Kidney (tissue), 14 donors: Measurements from ENCODE around the gene KPNA3. TPM values are rescaled to one million over a fixed set of nuclear protein-coding genes. Genes with fewer than 3 reads are reported as not detected.

Experiments
- DNase-seq, 5 donors: peaks; one replicate each; pipeline ENCODE4 v3.0.0-alpha.2; 2013 to 2020
- FAIRE-seq: peaks from 2 replicates; lab custom pipeline; 2012; peaks lifted over from hg19 to GRCh38; lab: Jason Lieb, UNC
- H3K27ac ChIP-seq, 2 donors: one replicate each; pipeline ENCODE4 v1.7.0; 2013; ENCODE audit warnings: low read depth in 2 of 2, low read length in 2 of 2, inconsistent platforms in 1 of 2
- H3K27me3 ChIP-seq: one replicate; pipeline ENCODE4 v1.7.1; 2013; ENCODE audit warnings: low read length, inconsistent platforms; ENCODE audit not compliant: control insufficient read depth, insufficient read depth
- H3K36me3 ChIP-seq, 3 donors: one replicate each; pipeline versions ENCODE4 v1.7.0 to v1.7.1; 2013; ENCODE audit warnings: low read length in 3 of 3, control low read depth in 1 of 3, inconsistent platforms in 1 of 3; ENCODE audit not compliant: insufficient read depth in 3 of 3, control insufficient read depth in 2 of 3
- H3K4me1 ChIP-seq, 3 donors: one replicate each; pipeline versions ENCODE4 v1.7.0 to v1.7.1; 2013; ENCODE audit warnings: low read length in 3 of 3, inconsistent platforms in 1 of 3, low read depth in 1 of 3; ENCODE audit not compliant: control insufficient read depth in 2 of 3, insufficient read depth in 2 of 3
- H3K4me3 ChIP-seq, 3 donors: one replicate each; pipeline versions ENCODE4 v1.7.0 to v1.8.1; 2013; ENCODE audit warnings: low read length in 3 of 3, control low read depth in 1 of 3, inconsistent platforms in 1 of 3
- H3K9ac ChIP-seq, 3 donors: one replicate each; pipeline versions ENCODE4 v1.7.0 to v1.7.1; 2013; ENCODE audit warnings: low read length in 3 of 3, control low read depth in 1 of 3, inconsistent platforms in 1 of 3
- H3K9me3 ChIP-seq, 3 donors: one replicate each; pipeline versions ENCODE4 v1.7.0 to v1.7.1; 2013; ENCODE audit warnings: low read length in 3 of 3, control low read depth in 1 of 3, inconsistent platforms in 1 of 3; ENCODE audit not compliant: control insufficient read depth in 2 of 3, insufficient read depth in 1 of 3
- intact Hi-C: fragments of 100-400 bp; cut with DNase I; formaldehyde crosslinking; loops from one replicate; pipeline ENCODE4 v1.11.1; 2022
- polyA plus RNA-seq: library from polyadenylated mRNA; stranded (reverse); fragments of 350-450 nt; fragmentation: Illumina TruSeq; extraction: RNeasy Lipid Tissue Mini Kit (QIAGEN cat#74804); gene quantifications from one replicate; pipeline ENCODE4 v1.2.3, GENCODE V29; 2014; ENCODE audit warnings: low read depth, low replicate concordance; ENCODE audit not compliant: insufficient read depth
- total RNA-seq: library from RNA; stranded (reverse); fragmentation: NEBNext Ultra II Directional; extraction: Animal tissue kit (Norgen Biotek cat#: 25700); gene quantifications from one replicate; pipeline ENCODE4 v1.2.1, GENCODE V29; 2021
- TF ChIP-seq, protein P1 (sequence below): IDR thresholded peaks from 3 replicates; pipeline ENCODE4 v1.5.1; 2012; ENCODE audit warnings: mild to moderate bottlenecking, moderate library complexity, borderline replicate concordance; ENCODE audit not compliant: insufficient read depth; ENCODE audit errors: extremely low read depth
- donor health status: control.
- donor health status: control.
- donor health status: control.
- donor health status: control.
- donor health status: control.
- donor health status: DM: yes; HTN: yes; CAD: no.
- donor health status: Normal renal cell carcinoma (clear cell type).

Gene KPNA3
- total and polyA plus RNA-seq, 2 donors from 2014 or later, result 9.4 to 22.3 TPM

DNA sequence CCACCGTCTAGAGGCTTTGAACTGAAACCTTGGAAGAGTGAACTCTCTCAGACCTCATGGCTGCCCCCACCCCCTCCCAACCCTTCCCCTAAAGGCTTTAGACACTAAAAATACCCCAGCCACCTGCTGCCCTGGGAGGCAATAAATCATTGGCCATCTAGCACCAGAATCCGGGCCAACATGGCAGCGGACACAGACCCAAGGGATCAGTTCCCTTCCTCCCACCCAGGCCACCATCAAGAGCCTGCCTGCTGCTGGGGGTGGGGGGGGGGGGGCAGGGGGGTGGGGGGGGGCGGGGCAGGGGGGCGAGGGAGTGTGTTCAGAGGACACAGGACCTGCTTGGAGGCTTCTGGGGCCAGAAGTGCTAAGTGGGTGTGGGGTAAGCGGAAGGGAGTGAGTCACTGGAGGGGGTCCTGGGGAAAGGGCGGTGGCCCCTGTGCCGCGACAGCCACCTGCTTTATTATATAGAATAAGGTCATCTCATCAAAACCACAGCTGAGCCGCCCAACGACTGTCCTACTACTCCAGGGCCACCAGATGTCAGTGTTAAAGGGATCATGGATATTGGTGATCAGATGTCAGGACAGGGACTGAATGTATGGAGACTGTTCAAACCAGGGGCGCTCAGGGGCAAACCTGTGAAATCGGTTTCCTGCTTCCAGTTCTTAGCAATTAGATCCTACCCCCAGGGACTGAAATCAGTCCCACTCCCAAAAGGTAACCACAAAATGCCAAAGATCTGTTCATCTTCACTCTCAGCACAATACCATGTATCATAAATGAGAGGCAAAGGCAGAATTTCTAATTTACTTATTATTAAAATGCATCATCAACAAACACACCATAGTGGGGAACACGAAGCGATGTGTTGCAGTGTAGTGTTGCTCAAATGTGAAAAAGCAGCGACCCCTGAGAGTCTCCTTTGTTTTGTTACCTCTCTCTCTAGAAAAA, 139.9 kb downstream of the KPNA3 start:
- H3K9me3 ChIP-seq, result no peaks in the 10 kb centered on the region
- no peaks in the 10 kb centered on the region for H3K27me3 ChIP-seq
- no peaks in the 10 kb centered on the region for H3K4me1 ChIP-seq
- no peak overlapping the region for H3K27ac ChIP-seq
- H3K9ac ChIP-seq, result no peak overlapping the region
- no peak overlapping the region for H3K4me3 ChIP-seq
- DNase-seq (peak in 4 of 5 donors; percentile 38 to 60 (median 48)), FAIRE-seq (no peak)
- TF ChIP-seq, protein P1, sequence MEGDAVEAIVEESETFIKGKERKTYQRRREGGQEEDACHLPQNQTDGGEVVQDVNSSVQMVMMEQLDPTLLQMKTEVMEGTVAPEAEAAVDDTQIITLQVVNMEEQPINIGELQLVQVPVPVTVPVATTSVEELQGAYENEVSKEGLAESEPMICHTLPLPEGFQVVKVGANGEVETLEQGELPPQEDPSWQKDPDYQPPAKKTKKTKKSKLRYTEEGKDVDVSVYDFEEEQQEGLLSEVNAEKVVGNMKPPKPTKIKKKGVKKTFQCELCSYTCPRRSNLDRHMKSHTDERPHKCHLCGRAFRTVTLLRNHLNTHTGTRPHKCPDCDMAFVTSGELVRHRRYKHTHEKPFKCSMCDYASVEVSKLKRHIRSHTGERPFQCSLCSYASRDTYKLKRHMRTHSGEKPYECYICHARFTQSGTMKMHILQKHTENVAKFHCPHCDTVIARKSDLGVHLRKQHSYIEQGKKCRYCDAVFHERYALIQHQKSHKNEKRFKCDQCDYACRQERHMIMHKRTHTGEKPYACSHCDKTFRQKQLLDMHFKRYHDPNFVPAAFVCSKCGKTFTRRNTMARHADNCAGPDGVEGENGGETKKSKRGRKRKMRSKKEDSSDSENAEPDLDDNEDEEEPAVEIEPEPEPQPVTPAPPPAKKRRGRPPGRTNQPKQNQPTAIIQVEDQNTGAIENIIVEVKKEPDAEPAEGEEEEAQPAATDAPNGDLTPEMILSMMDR, result peak; percentile 33
- no peaks in the 10 kb centered on the region for H3K36me3 ChIP-seq
- intact Hi-C loops, result no loop called here

DNA sequence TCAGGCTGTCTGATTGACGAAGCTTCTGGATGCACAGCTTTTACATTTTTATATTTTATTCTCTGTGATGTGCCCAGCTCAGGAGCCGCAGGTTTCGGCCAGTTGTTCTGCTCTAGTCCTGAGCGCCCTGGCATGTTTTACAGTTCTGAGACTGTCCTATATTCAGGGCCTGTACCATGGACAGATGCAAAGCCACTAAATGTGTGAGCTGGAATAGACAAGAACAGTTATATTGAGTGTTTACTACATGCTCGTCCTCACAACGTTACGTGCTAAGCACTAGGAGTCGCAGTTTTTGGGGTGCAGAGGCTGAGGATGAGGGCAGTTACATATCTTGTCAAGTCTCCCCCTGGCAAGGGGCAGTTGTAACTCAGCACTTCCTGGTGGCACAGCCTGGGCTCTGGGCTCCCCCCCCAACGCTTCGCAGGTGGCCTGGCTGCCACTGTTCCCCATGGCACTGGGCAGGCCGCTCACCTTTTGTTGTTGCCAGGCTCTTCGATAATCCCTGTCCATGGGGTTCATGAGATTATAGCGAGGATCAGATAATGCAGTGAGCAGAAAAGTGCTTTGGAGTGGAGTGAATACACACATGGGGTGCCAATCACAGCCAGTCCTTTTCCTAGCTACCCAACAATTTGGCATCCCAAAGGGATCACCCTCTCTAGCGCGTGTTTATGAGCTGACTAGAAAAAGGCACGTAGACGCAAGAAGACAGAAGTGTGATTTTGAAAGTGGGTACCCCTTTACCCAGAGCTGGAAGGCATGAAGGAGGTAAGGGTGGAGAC, 140.7 kb downstream of the KPNA3 start:
- Histone ChIP-seq H3K9ac (no peak overlapping the region), H3K27ac (no peak overlapping the region), H3K4me1 (no peaks in the 10 kb centered on the region), H3K4me3 (no peak overlapping the region), H3K9me3 (no peaks in the 10 kb centered on the region), H3K27me3 (no peaks in the 10 kb centered on the region), H3K36me3 (no peaks in the 10 kb centered on the region)
- DNase-seq, result no peak
- intact Hi-C loops, result no loop called here
- FAIRE-seq, result no peak
- TF ChIP-seq, protein P1, result no peak

DNA sequence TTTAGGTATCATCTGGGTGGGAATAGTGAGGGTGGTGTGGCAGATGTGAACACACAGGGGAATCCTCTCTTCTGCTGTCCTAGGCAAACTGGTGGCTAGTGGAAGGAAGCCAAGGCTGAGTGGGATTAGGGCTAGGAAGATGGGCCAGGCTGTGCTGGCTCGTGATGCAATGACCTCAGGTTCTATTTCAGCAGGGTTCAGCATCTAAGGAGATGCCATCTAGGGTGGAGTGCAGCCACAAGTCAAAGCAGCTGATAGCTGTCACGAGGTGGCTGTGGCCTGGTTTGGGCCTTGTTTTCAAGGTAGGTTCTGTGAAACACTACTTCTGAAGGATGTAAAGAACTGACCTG, 142.5 kb downstream of the KPNA3 start:
- Histone ChIP-seq H3K36me3 (no peaks in the 10 kb centered on the region), H3K9ac (no peak overlapping the region), H3K27ac (no peak overlapping the region), H3K27me3 (no peaks in the 10 kb centered on the region), H3K4me3 (no peak overlapping the region), H3K4me1 (no peaks in the 10 kb centered on the region), H3K9me3 (no peaks in the 10 kb centered on the region)
- DNase-seq, result no peak
- FAIRE-seq, result no peak
- intact Hi-C loops, result no loop called here
- TF ChIP-seq, protein P1, result no peak

Other genes with a start within 250 kb of the KPNA3 start
- 18.9 TPM for gene RCBTB1, start 207.1 kb downstream of the KPNA3 start, total RNA-seq
- gene RCBTB1, start 207.1 kb downstream of the KPNA3 start, polyA plus RNA-seq, result 14.8 TPM
- gene ARL11, start 164.2 kb downstream of the KPNA3 start, total RNA-seq, result 1.6 TPM
- 0.19 TPM for gene ARL11, start 164.2 kb downstream of the KPNA3 start, polyA plus RNA-seq
- gene EBPL, start 101.2 kb downstream of the KPNA3 start, total RNA-seq, result 31.4 TPM
- gene EBPL, start 101.2 kb downstream of the KPNA3 start, polyA plus RNA-seq, result 36.8 TPM
- 6.6 TPM for gene SPRYD7, start 143.7 kb upstream of the KPNA3 start, total RNA-seq
- gene SPRYD7, start 143.7 kb upstream of the KPNA3 start, polyA plus RNA-seq, result 12.1 TPM
- gene TRIM13, start 204.4 kb upstream of the KPNA3 start, total RNA-seq, result 29.9 TPM
- 28.2 TPM for gene TRIM13, start 204.4 kb upstream of the KPNA3 start, polyA plus RNA-seq
- gene KCNRG, start 222.8 kb upstream of the KPNA3 start, total RNA-seq, result 0.69 TPM
- gene KCNRG, start 222.8 kb upstream of the KPNA3 start, polyA plus RNA-seq, result 0.34 TPM